OCI-LY7 (cell line): ENCODE results near the gene DNM3. TPM values are rescaled to one million over a fixed set of nuclear protein-coding genes. Genes with fewer than 3 reads are reported as not detected.

Experiments
- BruUV-seq: library from RNA; stranded (reverse); fragments of 400-500 nt; replicated peaks from 2 replicates; lab custom pipeline; 2021; lab: Mats Ljungman, UMichigan
- CTCF ChIA-PET: fragments of 300-600 bp; sonication (Branson Sonifier 250); formaldehyde crosslinking; loops from one replicate; lab custom pipeline; 2022; ENCODE audit warnings: antibody characterized with exemption; ENCODE audit not compliant: unreplicated experiment; lab: Charles Lee
- POLR2A ChIA-PET: fragments of 300-600 bp; sonication (Branson Sonifier 250); formaldehyde crosslinking; loops from one replicate; lab custom pipeline; 2022; ENCODE audit warnings: antibody characterized with exemption; lab: Charles Lee
- DNase-seq: peaks from one replicate; pipeline ENCODE4 v3.0.0-alpha.2; 2015; ENCODE audit warnings: low spot score
- H2AFZ ChIP-seq: fragments of 200-600 bp; sonication (generic), shearing (Covaris generic); 2 replicates; pipeline ENCODE4 v1.6.1; 2014; ENCODE audit warnings: mild to moderate bottlenecking, antibody characterized with exemption, low read length, moderate library complexity
- H3K27ac ChIP-seq: fragments of 200-600 bp; sonication (generic); 2 replicates; pipeline ENCODE4 v1.5.1; 2014; ENCODE audit warnings: mixed run types, low read depth, mild to moderate bottlenecking, moderate library complexity, low read length, inconsistent platforms; ENCODE audit not compliant: poor library complexity, severe bottlenecking
- H3K36me3 ChIP-seq: fragments of 200-600 bp; sonication (generic); 2 replicates; pipeline ENCODE4 v1.6.1; 2014; ENCODE audit warnings: mild to moderate bottlenecking, antibody characterized with exemption, low read length, moderate library complexity, mixed read lengths; ENCODE audit not compliant: insufficient read depth
- H3K4me1 ChIP-seq: fragments of 200-600 bp; sonication (generic); 2 replicates; pipeline ENCODE4 v1.5.1; 2014; ENCODE audit warnings: mild to moderate bottlenecking, low read length; ENCODE audit not compliant: insufficient read depth, poor library complexity, severe bottlenecking
- H3K4me2 ChIP-seq: fragments of 200-600 bp; sonication (generic); 2 replicates; pipeline ENCODE4 v1.6.1; 2014; ENCODE audit warnings: mild to moderate bottlenecking, low read length
- H3K4me3 ChIP-seq: fragments of 200-600 bp; sonication (generic); 2 replicates; pipeline ENCODE4 v1.5.1; 2014; ENCODE audit warnings: mild to moderate bottlenecking, low read depth, low read length; ENCODE audit not compliant: poor library complexity, severe bottlenecking
- H3K79me2 ChIP-seq: fragments of 200-600 bp; sonication (generic); 2 replicates; pipeline ENCODE4 v1.6.1; 2016; ENCODE audit warnings: low read depth, mild to moderate bottlenecking, low read length, moderate library complexity, mixed read lengths; ENCODE audit not compliant: insufficient read depth
- H3K9me2 ChIP-seq: fragments of 200-600 bp; sonication (generic); 2 replicates; pipeline ENCODE4 v1.6.1; 2016; ENCODE audit warnings: mild to moderate bottlenecking, low read length, mixed read lengths; ENCODE audit not compliant: insufficient read depth
- H3K9me3 ChIP-seq: fragments of 200-600 bp; sonication (generic); 2 replicates; pipeline ENCODE4 v1.6.1; 2014; ENCODE audit warnings: mild to moderate bottlenecking, mixed run types, low read length, mixed read lengths
- H4K20me1 ChIP-seq: fragments of 200-600 bp; sonication (generic); 2 replicates; pipeline ENCODE4 v1.6.1; 2014; ENCODE audit warnings: mild to moderate bottlenecking, antibody characterized with exemption, low read length, moderate library complexity, mixed read lengths; ENCODE audit not compliant: insufficient read depth
- EZH2phosphoT487 ChIP-seq: fragments of 200-600 bp; sonication (generic); IDR thresholded peaks from 2 replicates; pipeline ENCODE4 v1.6.1; 2018; ENCODE audit warnings: low read depth, borderline replicate concordance, mild to moderate bottlenecking, mixed run types, antibody characterized with exemption, low read length, moderate library complexity, mixed read lengths
- intact Hi-C: fragments of 100-400 bp; cut with micrococcal nuclease; formaldehyde crosslinking; loops from one replicate; pipeline ENCODE4 v1.10.0; 2022; ENCODE audit not compliant: unreplicated experiment
- total RNA-seq, 2 experiments: library from RNA; depleted of rRNA in 1 of 2; stranded (reverse); fragments of >200 nt in 1 of 2; shearing (Covaris generic) in 1 of 2; gene quantifications; 2 replicates each; pipeline ENCODE4 v1.2.3, GENCODE V29; 2014 to 2022
- TF ChIP-seq, protein P1 (sequence below): fragments of 200-600 bp; sonication (generic); conservative IDR thresholded peaks from 2 replicates; pipeline ENCODE4 v1.5.1; 2014; ENCODE audit warnings: mild to moderate bottlenecking, antibody characterized with exemption, low read length, moderate library complexity, mixed read lengths

DNM3 gene
- total RNA-seq, 2 experiments from 2014 or later, result 0.47 to 0.61 TPM

DNA sequence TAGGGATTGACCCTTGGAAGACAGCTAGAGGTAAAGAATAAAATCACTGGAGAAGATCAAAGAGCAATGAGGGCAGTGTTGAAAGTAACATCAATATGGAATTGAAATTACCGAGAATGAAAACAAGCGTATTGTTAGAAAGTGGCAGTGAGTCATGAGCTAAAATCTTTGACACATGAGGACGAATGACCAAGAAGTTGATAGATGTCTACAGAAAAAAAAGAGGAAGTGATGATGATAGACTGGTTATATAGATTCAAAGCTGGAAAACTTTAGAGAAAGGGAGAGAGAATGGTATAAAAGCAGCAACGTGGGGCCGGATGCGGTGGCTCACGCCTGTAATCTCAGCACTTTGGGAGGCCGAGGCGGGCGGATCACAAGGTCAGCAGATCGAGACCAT, 12.5 kb upstream of the DNM3 start:
- DNase-seq, result no peak
- Histone ChIP-seq H4K20me1 (no peaks in the 10 kb centered on the region), H3K4me3 (no peak overlapping the region), H3K4me2 (no peak overlapping the region), H2AFZ (no peak overlapping the region), H3K4me1 (no peaks in the 10 kb centered on the region), H3K9me3 (0 out of 2 replicates have a peak, but pooled peaks cover 8% of the 10 kb centered on the region), H3K27ac (no peak overlapping the region), H3K9me2 (no peaks in the 10 kb centered on the region), H3K36me3 (no peaks in the 10 kb centered on the region), H3K79me2 (no peaks in the 10 kb centered on the region)
- intact Hi-C loops, result no loop called here
- ChIA-PET CTCF (no interaction called here), POLR2A (no interaction called here)
- BruUV-seq, result no TSS peak
- TF ChIP-seq, protein P1, sequence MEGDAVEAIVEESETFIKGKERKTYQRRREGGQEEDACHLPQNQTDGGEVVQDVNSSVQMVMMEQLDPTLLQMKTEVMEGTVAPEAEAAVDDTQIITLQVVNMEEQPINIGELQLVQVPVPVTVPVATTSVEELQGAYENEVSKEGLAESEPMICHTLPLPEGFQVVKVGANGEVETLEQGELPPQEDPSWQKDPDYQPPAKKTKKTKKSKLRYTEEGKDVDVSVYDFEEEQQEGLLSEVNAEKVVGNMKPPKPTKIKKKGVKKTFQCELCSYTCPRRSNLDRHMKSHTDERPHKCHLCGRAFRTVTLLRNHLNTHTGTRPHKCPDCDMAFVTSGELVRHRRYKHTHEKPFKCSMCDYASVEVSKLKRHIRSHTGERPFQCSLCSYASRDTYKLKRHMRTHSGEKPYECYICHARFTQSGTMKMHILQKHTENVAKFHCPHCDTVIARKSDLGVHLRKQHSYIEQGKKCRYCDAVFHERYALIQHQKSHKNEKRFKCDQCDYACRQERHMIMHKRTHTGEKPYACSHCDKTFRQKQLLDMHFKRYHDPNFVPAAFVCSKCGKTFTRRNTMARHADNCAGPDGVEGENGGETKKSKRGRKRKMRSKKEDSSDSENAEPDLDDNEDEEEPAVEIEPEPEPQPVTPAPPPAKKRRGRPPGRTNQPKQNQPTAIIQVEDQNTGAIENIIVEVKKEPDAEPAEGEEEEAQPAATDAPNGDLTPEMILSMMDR, result no peak
- TF ChIP-seq EZH2phosphoT487, result no peak

DNA sequence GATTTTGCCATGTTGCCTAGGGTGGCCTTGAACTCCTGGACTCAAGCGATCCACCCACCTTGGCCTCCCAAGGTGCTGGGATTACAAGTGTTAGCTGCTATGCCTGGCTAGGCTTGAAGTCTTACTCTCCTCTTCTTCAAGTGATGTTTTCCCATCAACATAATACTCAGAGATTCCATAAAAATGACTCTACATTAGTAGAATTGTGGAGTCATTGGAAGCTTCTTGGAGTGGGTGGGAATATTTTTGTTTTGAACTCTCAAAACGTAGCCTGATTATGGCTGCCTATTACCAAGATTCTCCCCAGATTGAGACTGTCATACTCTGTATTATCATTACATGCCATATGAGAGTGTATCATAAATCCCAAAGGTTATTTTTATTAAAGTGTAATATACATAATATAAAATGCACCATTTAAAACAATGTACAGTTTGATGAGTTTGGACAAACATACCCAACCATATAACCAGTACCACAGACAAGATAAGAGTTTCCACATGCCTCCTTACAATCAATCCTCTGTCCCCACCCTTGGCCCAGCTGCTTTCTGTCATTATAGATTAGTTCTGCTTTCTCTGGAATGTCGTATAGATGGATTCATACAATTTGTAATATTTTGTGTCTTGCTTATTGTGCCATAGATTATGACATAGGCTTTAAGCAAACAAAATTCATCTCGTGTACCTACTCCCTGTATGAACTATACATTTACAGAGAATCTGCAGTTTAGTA, 8.0 kb upstream of the DNM3 start:
- Histone ChIP-seq H4K20me1 (no peaks in the 10 kb centered on the region), H3K9me3 (no peaks in the 10 kb centered on the region), H3K4me3 (no peak overlapping the region), H3K9me2 (no peaks in the 10 kb centered on the region), H2AFZ (no peak overlapping the region), H3K36me3 (no peaks in the 10 kb centered on the region), H3K79me2 (no peaks in the 10 kb centered on the region), H3K27ac (no peak overlapping the region), H3K4me1 (no peaks in the 10 kb centered on the region), H3K4me2 (no peak overlapping the region)
- TF ChIP-seq, protein P1, result no peak
- TF ChIP-seq EZH2phosphoT487, result no peak
- POLR2A ChIA-PET, result no interaction called here
- intact Hi-C loops, result no loop called here
- CTCF ChIA-PET, result no interaction called here
- no peak for DNase-seq
- no TSS peak for BruUV-seq

DNA sequence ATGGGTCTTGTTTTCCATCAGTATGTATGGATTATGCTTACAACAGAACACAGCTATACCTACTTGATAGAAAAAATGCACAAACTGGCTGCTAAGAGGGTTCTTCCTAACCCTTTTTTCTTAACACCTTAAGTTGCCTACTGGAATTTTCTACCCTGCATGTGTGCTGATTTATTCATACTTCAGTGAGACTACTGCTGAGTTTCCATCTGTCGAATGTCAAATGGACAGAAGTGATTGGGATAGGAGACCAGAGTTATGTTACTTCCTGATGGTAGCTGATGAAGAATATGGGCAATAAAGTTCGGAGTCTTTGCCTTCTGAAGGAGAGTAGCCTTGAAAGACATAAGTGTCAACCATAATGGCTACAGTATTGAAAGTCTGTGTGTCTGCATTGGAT, 6.5 kb upstream of the DNM3 start:
- Histone ChIP-seq H3K9me3 (no peaks in the 10 kb centered on the region), H3K9me2 (no peaks in the 10 kb centered on the region), H2AFZ (no peak overlapping the region), H3K4me2 (no peak overlapping the region), H3K79me2 (no peaks in the 10 kb centered on the region), H3K36me3 (no peaks in the 10 kb centered on the region), H3K27ac (no peak overlapping the region), H4K20me1 (no peaks in the 10 kb centered on the region), H3K4me3 (no peak overlapping the region), H3K4me1 (no peaks in the 10 kb centered on the region)
- CTCF ChIA-PET, result no interaction called here
- no peak for DNase-seq
- POLR2A ChIA-PET, result no interaction called here
- intact Hi-C loops, result no loop called here
- BruUV-seq, result no TSS peak
- TF ChIP-seq, protein P1, result no peak
- TF ChIP-seq EZH2phosphoT487, result no peak
